ENCODE data around the gene CCAR1.

DNA sequence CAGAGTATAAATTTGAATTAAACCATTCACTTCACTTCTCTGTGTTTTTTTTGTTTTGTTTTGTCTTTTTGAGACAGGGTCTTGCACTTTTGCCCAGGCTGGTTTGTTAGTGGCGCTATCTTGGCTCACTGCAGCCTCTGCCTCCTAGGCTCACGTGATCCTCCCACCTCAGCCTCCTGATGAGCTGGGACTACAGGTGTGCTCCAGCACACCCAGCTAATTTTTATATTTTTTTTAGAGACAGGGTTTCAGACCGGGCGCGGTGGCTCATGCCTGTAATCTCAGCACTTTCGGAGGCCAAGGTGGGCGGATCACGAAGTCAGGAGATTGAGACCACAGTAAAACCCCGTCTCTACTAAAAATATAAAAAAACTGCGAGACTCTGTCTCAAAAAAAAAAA, 69.4 kb downstream of the CCAR1 start:
- TF ChIP-seq EZH2 (IDR thresholded peaks at IDR 0.05; ENCODE audit: borderline replicate concordance, low read length) = no peak
- TF ChIP-seq, protein P1, sequence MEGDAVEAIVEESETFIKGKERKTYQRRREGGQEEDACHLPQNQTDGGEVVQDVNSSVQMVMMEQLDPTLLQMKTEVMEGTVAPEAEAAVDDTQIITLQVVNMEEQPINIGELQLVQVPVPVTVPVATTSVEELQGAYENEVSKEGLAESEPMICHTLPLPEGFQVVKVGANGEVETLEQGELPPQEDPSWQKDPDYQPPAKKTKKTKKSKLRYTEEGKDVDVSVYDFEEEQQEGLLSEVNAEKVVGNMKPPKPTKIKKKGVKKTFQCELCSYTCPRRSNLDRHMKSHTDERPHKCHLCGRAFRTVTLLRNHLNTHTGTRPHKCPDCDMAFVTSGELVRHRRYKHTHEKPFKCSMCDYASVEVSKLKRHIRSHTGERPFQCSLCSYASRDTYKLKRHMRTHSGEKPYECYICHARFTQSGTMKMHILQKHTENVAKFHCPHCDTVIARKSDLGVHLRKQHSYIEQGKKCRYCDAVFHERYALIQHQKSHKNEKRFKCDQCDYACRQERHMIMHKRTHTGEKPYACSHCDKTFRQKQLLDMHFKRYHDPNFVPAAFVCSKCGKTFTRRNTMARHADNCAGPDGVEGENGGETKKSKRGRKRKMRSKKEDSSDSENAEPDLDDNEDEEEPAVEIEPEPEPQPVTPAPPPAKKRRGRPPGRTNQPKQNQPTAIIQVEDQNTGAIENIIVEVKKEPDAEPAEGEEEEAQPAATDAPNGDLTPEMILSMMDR (conservative IDR thresholded peaks at IDR 0.05 in 1 of 2, IDR thresholded peaks at IDR 0.05 in 1 of 2; ENCODE audit: extremely low read depth in 1 of 2, insufficient read depth in 1 of 2, low read depth in 1 of 2, low read length in 2 of 2) = no peak
